ENCODE measurements around the gene MRTFA. TPM values are rescaled to one million over a fixed set of nuclear protein-coding genes. Genes with fewer than 3 reads are reported as not detected.
"Not testable (repeated sequence)": the region's sequence is repeated elsewhere in the genome, so short reads cannot be mapped to it uniquely, and the experiment has no call there.

MRTFA gene
- polyA plus RNA-seq, 1 experiment, result 8.9 TPM

GRCh38 chr22:40506762-40507161, 129.8 kb downstream of the MRTFA start:
- Histone ChIP-seq H3K36me3 (ENCODE audit: control insufficient read depth, insufficient read depth, low read length) (no peaks in the 10 kb centered on the region), H3K4me3 (ENCODE audit: low read depth, low read length) (no peak overlapping the region), H3K27me3 (ENCODE audit: control insufficient read depth, insufficient read depth, low read length) (no peaks in the 10 kb centered on the region)
- DNase-seq (ENCODE audit: low read depth), result no peak
- TF ChIP-seq CTCF (IDR thresholded peaks at IDR 0.05; ENCODE audit: insufficient read depth, low read depth, low read length), result no peak
- ChIA-PET CTCF (interaction anchor here (1.1 kb wide), 2 partner anchors 70 to 139 kb away, joined by 3 read pairs; no protein-coding TSS in a partner anchor), POLR2A (interaction anchor here (0.5 kb wide), 1 partner anchor 20 kb away, joined by 3 read pairs; no protein-coding TSS in a partner anchor)

GRCh38 chr22:40504285-40505249, 132.0 kb downstream of the MRTFA start:
- no peaks in the 10 kb centered on the region for H3K27me3 ChIP-seq (ENCODE audit: control insufficient read depth, insufficient read depth, low read length)
- H3K36me3 ChIP-seq (ENCODE audit: control insufficient read depth, insufficient read depth, low read length), result no peaks in the 10 kb centered on the region
- TF ChIP-seq CTCF (IDR thresholded peaks at IDR 0.05; ENCODE audit: insufficient read depth, low read depth, low read length), result no peak
- DNase-seq (ENCODE audit: low read depth), result no peak
- no peak overlapping the region for H3K4me3 ChIP-seq (ENCODE audit: low read depth, low read length)
- ChIA-PET POLR2A (no interaction called here), CTCF (interaction anchor here (0.9 to 1.6 kb wide), 4 partner anchors 12 to 141 kb away, joined by 3 to 4 read pairs (median 3); no protein-coding TSS in a partner anchor)

- DNase-seq (ENCODE audit: low read depth), result no peak
- CTCF ChIA-PET, result interaction anchor here (0.9 to 1.3 kb wide), 2 partner anchors 9 to 143 kb away, joined by 3 read pairs; no protein-coding TSS in a partner anchor
- Histone ChIP-seq H3K27me3 (ENCODE audit: control insufficient read depth, insufficient read depth, low read length) (no peaks in the 10 kb centered on the region), H3K4me3 (ENCODE audit: low read depth, low read length) (no peak overlapping the region), H3K36me3 (ENCODE audit: control insufficient read depth, insufficient read depth, low read length) (no peaks in the 10 kb centered on the region)
- POLR2A ChIA-PET, result interaction anchor here (0.6 kb wide), 1 partner anchor 10 kb away, joined by 3 read pairs; no protein-coding TSS in a partner anchor
- TF ChIP-seq CTCF (IDR thresholded peaks at IDR 0.05; ENCODE audit: insufficient read depth, low read depth, low read length), result no peak
Observed at GRCh38 chr22:40502919-40503318, 133.6 kb downstream of the MRTFA start.

- CTCF ChIA-PET, result interaction anchor here (0.6 kb wide), 1 partner anchor 1990 kb away, joined by 3 read pairs; no protein-coding TSS in a partner anchor
- H3K4me3 ChIP-seq (ENCODE audit: low read depth, low read length); H3K27me3 ChIP-seq (ENCODE audit: control insufficient read depth, insufficient read depth, low read length); DNase-seq (ENCODE audit: low read depth); POLR2A ChIA-PET; H3K36me3 ChIP-seq (ENCODE audit: control insufficient read depth, insufficient read depth, low read length): not testable (repeated sequence)
Observed at GRCh38 chr22:40500465-40500786, 136.1 kb downstream of the MRTFA start.

- no peaks in the 10 kb centered on the region for H3K27me3 ChIP-seq (ENCODE audit: control insufficient read depth, insufficient read depth, low read length)
- no peaks in the 10 kb centered on the region for H3K36me3 ChIP-seq (ENCODE audit: control insufficient read depth, insufficient read depth, low read length)
- ChIA-PET POLR2A (no interaction called here), CTCF (no interaction called here)
- H3K4me3 ChIP-seq (ENCODE audit: low read depth, low read length), result no peak overlapping the region
- no peak for TF ChIP-seq CTCF (IDR thresholded peaks at IDR 0.05; ENCODE audit: insufficient read depth, low read depth, low read length)
- peak; percentile 97 for DNase-seq (ENCODE audit: low read depth)
Observed at GRCh38 chr22:40499209-40499623, 137.3 kb downstream of the MRTFA start.
